ENCODE data around the gene ITGA3.

Gene ITGA3

DNA sequence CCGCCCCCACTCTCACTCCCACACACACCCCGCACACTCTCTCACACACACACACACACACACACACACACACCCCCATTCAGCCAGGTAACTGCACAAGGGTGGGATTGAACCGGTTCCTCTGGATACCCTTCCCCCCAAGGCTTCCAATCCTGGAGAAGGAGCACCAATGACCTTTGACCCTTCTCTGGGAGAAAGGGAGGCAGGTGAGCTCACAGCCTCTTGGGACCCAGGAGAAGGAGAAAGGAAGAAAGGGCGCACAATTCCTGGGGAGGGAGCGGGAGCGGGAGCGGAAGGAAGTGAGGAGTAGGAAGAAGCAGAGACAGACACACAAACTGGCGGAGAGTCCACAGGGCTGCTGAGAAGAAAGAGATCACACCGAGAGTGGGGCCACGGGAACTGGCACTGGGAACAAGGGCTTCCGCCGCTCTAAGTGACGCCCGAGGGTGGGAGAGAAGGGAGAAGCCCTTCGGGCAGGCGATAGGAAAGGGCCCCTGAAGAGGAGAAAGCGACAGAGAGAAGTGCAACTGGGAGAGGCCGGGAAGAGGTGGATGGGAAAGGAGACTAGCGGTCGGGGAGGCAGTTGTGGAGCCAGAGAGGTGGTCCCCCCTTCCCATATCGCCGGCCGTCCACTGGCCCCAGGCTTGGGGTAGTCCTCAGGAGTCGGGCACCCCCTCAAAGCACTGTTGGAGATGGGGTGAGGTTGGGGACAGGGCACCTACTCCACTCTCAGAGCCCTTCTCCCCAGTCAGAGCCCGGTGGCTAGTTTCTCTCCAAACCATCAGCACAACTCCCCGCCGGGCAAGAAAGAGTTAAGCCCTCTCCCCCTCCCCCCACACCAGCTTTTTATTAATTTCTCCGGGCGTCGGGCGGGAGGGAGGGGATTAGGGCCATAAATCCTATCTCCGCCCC lies 72.8 kb downstream of the ITGA3 start:
- no peak for TF ChIP-seq POLR2A (IDR thresholded peaks at IDR 0.05; ENCODE audit: low read depth, low read length)
- FAIRE-seq (no peak), DNase-seq (ENCODE audit: insufficient read length, low spot score) (no peak)

DNA sequence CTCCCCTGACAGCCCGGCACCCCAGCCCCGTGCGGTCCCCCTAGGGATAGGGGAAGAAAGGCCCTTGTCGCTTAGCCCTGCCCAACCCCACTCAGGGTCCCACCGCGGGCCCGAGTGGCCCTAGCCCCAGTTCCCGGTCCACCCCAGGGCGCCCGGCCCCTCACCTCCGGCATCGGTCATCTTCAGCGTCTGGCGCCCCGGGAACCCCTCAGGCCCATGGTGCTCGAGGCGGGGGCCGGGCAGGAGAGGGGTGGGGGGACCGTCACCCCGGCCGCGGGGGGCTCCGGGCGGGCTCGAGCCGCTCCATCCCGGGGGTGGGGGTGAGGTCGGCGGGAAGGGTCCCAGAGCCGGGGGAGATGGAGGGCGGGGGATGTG lies 73.4 kb downstream of the ITGA3 start:
- no peak for TF ChIP-seq POLR2A (IDR thresholded peaks at IDR 0.05; ENCODE audit: low read depth, low read length)
- no peak for FAIRE-seq
- DNase-seq (ENCODE audit: insufficient read length, low spot score) = no peak

DNA sequence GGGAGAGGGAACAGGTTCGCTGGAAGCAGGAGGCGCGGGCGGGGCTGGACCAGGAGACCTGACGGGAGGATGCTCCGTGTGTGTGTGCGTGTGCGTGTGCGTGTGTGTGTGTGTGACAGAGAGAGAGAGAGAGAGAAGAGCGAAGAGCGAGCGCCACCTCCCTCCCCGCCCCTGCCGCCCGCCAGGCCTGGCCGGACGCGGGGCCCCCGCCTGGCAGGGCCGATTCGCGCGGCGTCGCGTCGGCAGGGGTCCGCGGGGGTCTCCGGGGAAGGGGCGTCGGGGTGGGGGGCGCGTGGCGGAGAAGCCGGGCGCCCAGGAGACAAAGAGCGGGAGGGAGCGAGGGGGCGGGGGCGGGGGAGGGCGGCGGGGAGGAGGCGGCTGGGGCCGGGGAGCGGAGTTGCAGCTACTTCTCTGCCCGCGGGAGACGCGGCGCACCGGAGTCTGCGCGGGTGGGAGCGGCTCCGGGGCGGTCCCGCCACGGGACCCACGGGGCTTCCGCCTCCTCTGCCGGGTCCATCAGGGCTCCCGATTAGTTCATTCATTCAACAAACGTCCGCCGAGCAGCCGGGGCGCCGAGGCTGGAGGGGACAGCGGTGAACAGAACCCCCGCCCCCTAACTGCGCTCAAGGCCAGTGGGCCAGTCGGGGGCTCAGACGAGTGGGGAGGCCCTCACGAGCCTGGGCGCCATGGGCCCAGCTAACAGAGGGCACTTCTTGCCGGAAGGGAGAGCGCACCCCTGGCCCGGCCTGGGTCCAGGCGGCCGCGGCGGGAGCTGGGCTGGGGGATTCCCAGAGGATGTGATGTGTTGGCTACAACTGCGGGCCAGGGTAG lies 74.0 kb downstream of the ITGA3 start, which contains the start of gene SAMD14:
SAMD14 (minus strand) TSS at position 433 of the 831 bp plus-strand sequence. CDS start 5,201 bp downstream, outside the sequence.
- no peak for TF ChIP-seq POLR2A (IDR thresholded peaks at IDR 0.05; ENCODE audit: low read depth, low read length)
- FAIRE-seq (no peak), DNase-seq (ENCODE audit: insufficient read length, low spot score) (no peak)

DNA sequence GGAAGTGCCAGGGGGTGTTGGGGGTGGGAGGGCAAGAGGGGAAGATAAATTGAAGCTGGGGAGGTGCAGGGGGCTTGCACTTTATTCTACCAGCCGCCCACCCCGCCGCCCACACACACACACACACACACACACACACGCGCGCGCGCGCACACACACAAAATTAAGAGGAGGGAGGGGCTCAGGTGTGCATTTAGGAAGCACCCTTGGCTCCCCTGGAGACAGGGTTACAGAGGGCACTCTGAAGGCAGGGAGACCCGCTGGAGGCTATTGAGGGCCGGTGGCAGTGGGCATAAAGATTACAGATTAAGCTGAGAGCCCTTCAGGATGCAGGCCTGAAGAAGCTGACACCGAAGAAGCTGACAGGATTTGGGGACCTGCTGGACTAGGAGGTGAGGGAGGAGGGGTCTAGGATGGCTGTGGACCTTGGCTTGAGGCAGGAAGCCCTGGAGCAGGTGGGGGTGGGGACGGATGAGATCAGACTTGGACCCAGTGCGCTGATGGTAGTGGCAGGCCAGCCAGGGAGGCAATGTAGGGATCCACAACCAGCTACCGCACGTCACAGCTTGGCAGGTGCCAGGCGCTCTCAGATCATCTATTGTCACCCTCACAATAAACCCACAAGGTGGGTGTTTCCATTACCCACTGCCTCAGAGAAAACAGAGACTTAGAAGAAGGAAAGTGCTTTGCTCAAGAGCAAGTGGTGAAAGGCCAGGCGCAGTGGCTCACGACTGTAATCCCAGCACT lies 74.8 kb downstream of the ITGA3 start:
- TF ChIP-seq POLR2A (IDR thresholded peaks at IDR 0.05; ENCODE audit: low read depth, low read length) = no peak
- FAIRE-seq (no peak), DNase-seq (ENCODE audit: insufficient read length, low spot score) (no peak)

DNA sequence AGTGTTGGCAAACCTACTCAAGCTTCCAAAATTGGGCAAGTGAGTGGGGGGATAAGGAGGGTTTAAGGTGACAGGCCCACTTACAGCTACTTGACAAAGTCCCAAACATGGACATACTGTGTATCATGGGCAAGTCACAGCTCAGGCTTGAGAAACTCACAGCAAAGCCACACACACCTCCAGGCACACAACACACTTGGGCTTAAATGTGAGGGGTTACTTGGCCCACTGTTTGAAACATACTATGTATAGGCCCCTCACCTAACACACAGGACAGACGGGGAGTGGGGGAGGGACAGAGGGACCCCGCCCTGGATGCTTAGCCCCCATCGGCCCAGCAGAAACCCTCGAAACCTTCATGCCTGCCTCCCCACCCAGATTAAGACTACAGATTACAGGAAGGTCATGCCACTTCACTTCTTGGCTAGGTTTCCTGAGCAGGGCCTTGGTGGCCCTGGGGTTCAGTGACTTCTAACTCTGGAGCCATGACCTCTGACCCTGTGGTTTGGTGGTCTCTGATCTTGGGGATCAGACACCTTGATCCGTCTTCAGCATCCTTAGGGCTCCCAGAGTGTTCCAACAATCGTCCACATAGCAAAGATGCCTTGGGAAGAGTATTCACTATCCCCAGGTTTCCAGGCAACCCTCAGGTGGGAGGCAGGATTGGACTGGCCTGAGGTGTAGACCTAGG lies 76.3 kb downstream of the ITGA3 start:
- FAIRE-seq (no peak), DNase-seq (ENCODE audit: insufficient read length, low spot score) (no peak)
- no peak for TF ChIP-seq POLR2A (IDR thresholded peaks at IDR 0.05; ENCODE audit: low read depth, low read length)

DNA sequence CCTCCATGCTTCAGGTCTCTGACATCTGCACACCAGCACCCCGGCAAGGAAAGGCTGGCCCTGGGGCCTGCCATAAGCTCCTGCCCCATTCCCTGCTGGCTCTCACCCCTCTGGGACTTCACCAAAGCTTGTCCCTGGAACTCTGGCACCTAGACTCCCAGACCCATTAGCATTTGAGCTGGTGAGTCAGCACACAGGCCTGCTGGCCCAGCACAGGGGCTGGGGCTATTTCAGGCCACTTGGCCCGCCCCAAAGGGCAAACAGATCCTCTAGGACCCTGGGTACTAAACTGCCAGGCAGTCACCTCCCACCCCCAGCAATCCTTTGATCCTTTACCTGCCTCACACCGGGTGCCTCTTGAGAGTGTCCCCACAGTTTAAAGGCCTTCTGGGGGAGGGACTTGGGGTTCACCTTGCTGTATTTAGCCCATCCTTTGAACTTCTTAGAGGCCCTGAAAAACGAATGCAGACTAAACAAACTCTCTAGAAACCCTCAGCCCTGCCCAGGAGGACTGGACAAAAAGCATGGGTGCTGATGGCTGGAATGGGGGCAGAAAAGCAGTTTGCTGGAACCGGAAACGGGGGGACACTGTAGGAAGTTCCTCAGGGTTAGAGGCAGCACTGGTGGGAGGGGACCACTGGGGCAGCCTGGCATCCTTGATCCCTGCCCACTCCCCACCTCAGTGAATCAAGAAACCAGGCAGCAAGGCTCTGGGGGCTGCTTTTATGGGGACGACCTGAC lies 77.3 kb downstream of the ITGA3 start:
- FAIRE-seq (no peak), DNase-seq (ENCODE audit: insufficient read length, low spot score) (peak; percentile 94)
- TF ChIP-seq POLR2A (IDR thresholded peaks at IDR 0.05; ENCODE audit: low read depth, low read length) = no peak

DNA sequence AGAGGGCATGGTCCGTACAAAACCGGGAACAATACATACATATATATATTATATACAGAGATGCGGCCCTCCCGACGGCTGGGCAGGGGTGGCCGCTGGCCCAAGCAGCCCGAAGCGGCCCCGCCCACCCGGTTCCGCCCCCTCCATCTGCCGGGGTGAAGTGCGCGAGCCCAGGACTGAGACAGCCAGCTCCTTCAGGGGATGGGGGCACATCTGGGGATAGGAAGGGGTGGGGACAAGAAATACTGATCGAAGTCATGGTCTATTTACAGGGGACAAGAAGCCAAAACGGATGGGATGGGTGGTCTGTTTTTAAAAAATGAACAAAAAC lies 77.8 kb downstream of the ITGA3 start:
- no peak for TF ChIP-seq POLR2A (IDR thresholded peaks at IDR 0.05; ENCODE audit: low read depth, low read length)
- FAIRE-seq = no peak
- no peak for DNase-seq (ENCODE audit: insufficient read length, low spot score)

DNA sequence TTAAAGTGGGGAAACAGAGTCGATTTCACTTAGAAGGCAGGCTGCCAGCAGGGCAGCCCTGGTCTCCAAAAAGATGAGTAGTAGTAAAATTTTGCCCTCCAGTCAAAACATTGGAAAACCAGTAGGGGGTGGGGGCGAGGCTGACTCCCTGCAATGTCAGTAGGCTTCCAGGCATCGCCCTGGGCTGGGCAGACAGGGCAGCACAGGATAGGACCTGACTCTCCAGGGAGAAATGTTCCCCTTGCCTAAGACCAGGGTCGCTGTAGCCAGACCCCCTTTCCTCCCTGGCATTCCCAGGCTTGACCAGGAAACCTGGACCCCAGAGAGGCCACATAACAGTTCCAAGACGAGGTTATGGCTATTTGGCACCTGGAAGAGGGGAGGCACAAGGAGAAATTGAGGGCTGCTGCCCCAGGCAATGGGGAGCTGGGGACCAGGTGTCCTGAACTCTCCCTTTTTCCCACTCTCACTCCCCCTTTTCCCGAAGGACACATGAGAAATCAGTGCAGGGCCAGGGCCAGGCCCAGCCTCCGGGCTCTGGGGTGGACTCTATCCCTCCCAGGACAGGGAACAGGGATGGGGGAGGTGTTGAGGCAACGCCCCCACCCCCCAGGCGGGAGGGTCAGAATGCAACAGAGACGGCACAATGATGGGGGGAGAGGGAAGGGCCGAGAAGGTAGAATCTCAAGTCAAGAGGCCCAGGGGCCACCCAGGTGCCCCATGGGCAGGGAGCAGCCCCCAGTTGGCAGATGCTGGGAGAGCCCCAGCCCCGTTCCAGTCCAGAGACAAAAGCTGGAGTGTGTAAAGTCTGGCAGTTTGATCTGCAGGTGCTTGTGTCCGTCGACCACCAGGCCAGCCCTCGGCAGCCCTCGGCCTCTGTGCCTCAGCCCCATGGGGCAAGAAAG lies 78.5 kb downstream of the ITGA3 start:
- no peak for TF ChIP-seq POLR2A (IDR thresholded peaks at IDR 0.05; ENCODE audit: low read depth, low read length)
- no peak for DNase-seq (ENCODE audit: insufficient read length, low spot score)
- FAIRE-seq = no peak

DNA sequence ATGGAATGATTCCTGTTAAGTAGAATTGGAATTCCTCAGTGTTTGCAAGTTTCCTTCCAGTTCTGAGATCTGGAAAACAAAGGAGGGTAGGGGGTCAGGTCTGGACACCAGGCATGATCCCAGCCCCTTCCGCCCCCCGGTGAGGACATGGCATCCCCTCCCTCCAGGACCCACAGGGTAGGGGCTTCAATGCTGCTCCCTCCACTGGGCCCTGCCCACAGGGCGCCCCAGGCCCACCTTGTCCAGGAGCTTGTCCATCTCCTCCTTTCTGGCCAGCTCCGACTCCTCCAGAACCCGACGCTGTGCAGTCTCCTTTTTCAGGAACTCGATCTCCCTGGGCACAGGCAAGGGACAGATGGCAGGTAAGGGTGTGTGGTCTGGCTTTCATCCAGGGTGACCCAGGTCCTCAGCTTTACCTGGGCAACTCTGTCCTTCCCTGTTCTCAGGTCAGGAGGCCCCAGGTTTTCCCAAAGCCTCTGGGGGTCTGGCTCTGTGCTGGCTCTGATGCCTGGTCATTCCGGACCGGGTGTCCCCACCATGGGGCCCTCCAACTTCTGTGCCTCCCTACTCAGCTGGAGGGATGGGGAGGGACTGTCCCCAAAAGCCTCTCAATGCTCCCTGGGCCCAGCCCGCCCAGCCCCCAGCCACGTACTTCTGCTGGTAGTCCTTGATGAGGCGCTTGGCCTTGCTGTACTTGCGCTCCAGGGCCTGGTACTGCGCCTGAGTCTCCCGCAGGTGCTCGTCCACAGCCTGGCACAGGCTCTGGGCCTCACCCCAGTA lies 79.6 kb downstream of the ITGA3 start:
- TF ChIP-seq POLR2A (IDR thresholded peaks at IDR 0.05; ENCODE audit: low read depth, low read length) = no peak
- no peak for DNase-seq (ENCODE audit: insufficient read length, low spot score)
- no peak for FAIRE-seq

DNA sequence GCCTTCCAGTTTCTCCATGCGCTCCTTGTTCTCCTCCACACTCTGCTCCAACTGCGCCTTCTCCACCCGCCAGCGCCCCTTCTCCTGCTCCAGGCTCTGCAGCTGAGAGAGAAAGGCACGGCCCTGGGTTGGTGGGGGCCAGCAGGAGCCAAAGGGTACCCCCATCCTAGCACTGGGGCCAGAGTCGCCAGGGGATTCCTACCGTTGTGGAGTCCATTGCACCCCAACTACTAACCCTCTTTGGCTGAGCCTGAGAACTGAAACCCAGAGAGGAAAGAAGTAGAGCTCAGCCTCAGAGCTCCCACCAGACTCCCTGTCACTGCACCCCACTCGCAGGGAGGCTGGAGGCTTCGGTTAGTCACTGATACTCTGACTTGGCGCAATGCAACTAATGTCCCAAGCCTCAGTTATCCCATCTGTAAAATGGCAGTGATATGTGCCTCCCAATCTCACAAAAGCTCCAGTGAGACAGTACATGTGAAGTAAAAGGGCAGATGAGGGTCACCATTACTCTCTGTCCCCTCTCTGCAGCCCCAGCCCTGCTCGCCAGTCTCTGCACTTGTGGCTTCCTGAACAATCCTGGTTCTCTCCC lies 80.3 kb downstream of the ITGA3 start:
- DNase-seq (ENCODE audit: insufficient read length, low spot score) = no peak
- no peak for FAIRE-seq

DNA sequence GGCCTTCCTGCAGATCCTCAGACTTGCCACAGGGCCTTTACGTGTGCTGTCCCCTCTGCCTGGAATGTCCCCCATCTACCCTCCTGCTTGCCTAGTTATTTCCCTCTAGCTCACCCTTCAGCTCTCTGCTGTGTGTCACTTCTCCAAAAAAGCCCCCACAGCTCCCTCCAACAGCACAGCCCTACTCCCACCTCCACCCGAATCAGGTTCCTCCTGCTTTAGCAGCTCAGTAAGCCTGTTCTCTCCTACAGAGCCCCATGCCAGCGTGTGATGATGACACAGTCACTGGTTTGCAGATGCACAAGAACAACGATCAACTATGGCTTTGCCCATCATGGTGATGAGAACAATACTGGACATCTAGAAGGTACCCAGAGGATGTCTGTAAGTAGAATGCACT lies 81.1 kb downstream of the ITGA3 start:
- FAIRE-seq (no peak), DNase-seq (ENCODE audit: insufficient read length, low spot score) (no peak)
- no peak for TF ChIP-seq POLR2A (IDR thresholded peaks at IDR 0.05; ENCODE audit: low read depth, low read length)

More for the DNA sequence above, 80.3 kb downstream of the ITGA3 start:
- no peak for TF ChIP-seq POLR2A (IDR thresholded peaks at IDR 0.05; ENCODE audit: low read depth, low read length)
